GM23338 (cell line): ENCODE data around the gene GPR50. TPM values are rescaled to one million over a fixed set of nuclear protein-coding genes. Genes with fewer than 3 reads are reported as not detected.
A peak's percentile ranks its signal among the peaks of the same experiment; 100 is the strongest.

Experiments used
- ATAC-seq: fragments of 200-7000 bp; cut with Tn5 transposase; 3 replicates; pipeline ENCODE4 v1.9.1; 2020
- DNase-seq: peaks from one replicate; pipeline ENCODE4 v3.0.0-alpha.2; 2015; ENCODE audit warnings: low spot score
- H2AFZ ChIP-seq: fragments of 200-600 bp; sonication (generic); 2 replicates; pipeline ENCODE4 v1.8.0; 2016; ENCODE audit warnings: antibody characterized with exemption, mild to moderate bottlenecking, moderate library complexity
- H3F3A ChIP-seq: fragments of 200-600 bp; sonication (generic); replicated peaks from 2 replicates; pipeline ENCODE4 v1.8.0; 2017; ENCODE audit warnings: antibody characterized with exemption, mixed run types, low read depth
- H3K27ac ChIP-seq: fragments of 200-600 bp; sonication (generic); 2 replicates; pipeline ENCODE4 v1.6.1; 2016; ENCODE audit warnings: low read depth
- H3K27me3 ChIP-seq: fragments of 200-600 bp; sonication (generic); 2 replicates; pipeline ENCODE4 v1.8.0; 2016; ENCODE audit warnings: mild to moderate bottlenecking, mixed run types, moderate library complexity; ENCODE audit not compliant: insufficient read depth
- H3K36me3 ChIP-seq: fragments of 200-600 bp; sonication (generic); 2 replicates; pipeline ENCODE4 v1.8.0; 2016; ENCODE audit warnings: mild to moderate bottlenecking; ENCODE audit not compliant: insufficient read depth
- H3K4me1 ChIP-seq: fragments of 200-600 bp; sonication (generic); 2 replicates; pipeline ENCODE4 v1.8.0; 2016; ENCODE audit warnings: mild to moderate bottlenecking, moderate library complexity; ENCODE audit not compliant: insufficient read depth
- H3K4me2 ChIP-seq: fragments of 200-600 bp; sonication (generic); 2 replicates; pipeline ENCODE4 v1.7.1; 2017; ENCODE audit warnings: mixed run types
- H3K4me3 ChIP-seq: fragments of 200-600 bp; sonication (generic); 2 replicates; pipeline ENCODE4 v1.6.1; 2016; ENCODE audit warnings: mixed run types
- H3K79me2 ChIP-seq: fragments of 200-600 bp; sonication (generic); replicated peaks from 2 replicates; pipeline ENCODE4 v1.8.0; 2017; ENCODE audit warnings: mild to moderate bottlenecking; ENCODE audit not compliant: insufficient read depth
- H3K9me2 ChIP-seq: fragments of 200-600 bp; sonication (generic); 2 replicates; pipeline ENCODE4 v1.8.0; 2017; ENCODE audit not compliant: insufficient read depth
- H4K20me1 ChIP-seq: fragments of 200-600 bp; sonication (generic); replicated peaks from 2 replicates; pipeline ENCODE4 v1.8.0; 2017; ENCODE audit warnings: mild to moderate bottlenecking; ENCODE audit not compliant: insufficient read depth
- H3K27ac Mint-ChIP-seq: 2 replicates; pipeline ENCODE4 v1.8.0; 2020; ENCODE audit warnings: inconsistent platforms, mild to moderate bottlenecking, moderate library complexity, mixed read lengths
- H3K27me3 Mint-ChIP-seq: 3 replicates; pipeline ENCODE4 v1.8.0; 2022; ENCODE audit warnings: low read depth, mild to moderate bottlenecking, moderate library complexity, mixed read lengths, inconsistent platforms; ENCODE audit not compliant: insufficient read depth, poor library complexity
- H3K36me3 Mint-ChIP-seq: 3 replicates; pipeline ENCODE4 v1.8.0; 2021; ENCODE audit warnings: low read depth, mild to moderate bottlenecking, inconsistent platforms, moderate library complexity, mixed read lengths
- H3K4me1 Mint-ChIP-seq: 3 replicates; pipeline ENCODE4 v1.8.0; 2020; ENCODE audit warnings: mild to moderate bottlenecking, inconsistent platforms, mixed read lengths
- H3K4me3 Mint-ChIP-seq: 3 replicates; pipeline ENCODE4 v1.8.0; 2021; ENCODE audit warnings: moderate library complexity, mild to moderate bottlenecking, inconsistent platforms, mixed read lengths
- H3K9me3 Mint-ChIP-seq: 3 replicates; pipeline ENCODE4 v1.8.0; 2020; ENCODE audit warnings: moderate library complexity, mild to moderate bottlenecking, inconsistent platforms, mixed read lengths
- CREB1 ChIP-seq: fragments of 250-450 bp; sonication (Bioruptor Pico); IDR thresholded peaks from 2 replicates; pipeline ENCODE4 v1.5.0; 2020; ENCODE audit warnings: low read depth, mild to moderate bottlenecking, moderate library complexity
- ETS1 ChIP-seq: IDR thresholded peaks from 2 replicates; pipeline ENCODE4 v1.6.1; 2016; ENCODE audit warnings: antibody characterized with exemption
- EZH2 ChIP-seq: fragments of 200-600 bp; sonication (generic); IDR thresholded peaks from one replicate; pipeline ENCODE4 v1.8.0; 2017; ENCODE audit warnings: antibody characterized with exemption, mild to moderate bottlenecking, low read depth; ENCODE audit not compliant: unreplicated experiment
- EZH2phosphoT487 ChIP-seq: fragments of 200-600 bp; sonication (generic); IDR thresholded peaks from one replicate; pipeline ENCODE4 v1.8.1; 2018; ENCODE audit warnings: antibody characterized with exemption; ENCODE audit not compliant: unreplicated experiment
- JUNB ChIP-seq: IDR thresholded peaks from one replicate; pipeline ENCODE4 v1.6.1; 2016; ENCODE audit warnings: antibody characterized with exemption; ENCODE audit not compliant: unreplicated experiment
- NANOG ChIP-seq: IDR thresholded peaks from 2 replicates; pipeline ENCODE4 v1.6.1; 2016; ENCODE audit warnings: antibody characterized with exemption, borderline replicate concordance
- POLR2AphosphoS5 ChIP-seq: IDR thresholded peaks from 2 replicates; pipeline ENCODE4 v1.6.1; 2016; ENCODE audit warnings: antibody characterized with exemption, low read depth
- STAT1 ChIP-seq: IDR thresholded peaks from one replicate; pipeline ENCODE4 v1.6.1; 2016; ENCODE audit warnings: antibody characterized with exemption; ENCODE audit not compliant: unreplicated experiment
- ZNF114 ChIP-seq: fragments of 250-450 bp; sonication (Bioruptor Pico); IDR thresholded peaks from 2 replicates; pipeline ENCODE4 v1.5.0; 2020; ENCODE audit warnings: mild to moderate bottlenecking, moderate library complexity
- ZNF331 ChIP-seq: fragments of 250-450 bp; sonication (Bioruptor Pico); IDR thresholded peaks from 2 replicates; pipeline ENCODE4 v1.5.0; 2020; ENCODE audit warnings: low read depth, mild to moderate bottlenecking, moderate library complexity
- polyA plus RNA-seq: library from polyadenylated mRNA; unstranded; fragments of >200 nt; fragmentation: Nextera tagmentation; extraction: Ambion mirVana; gene quantifications from 2 replicates; pipeline ENCODE4 v1.2.1, GENCODE V29; 2016
- total RNA-seq: library from RNA; depleted of rRNA; stranded (reverse); fragments of >200 nt; shearing (Covaris generic); gene quantifications from 2 replicates; pipeline ENCODE4 v1.2.3, GENCODE V29; 2014
- TF ChIP-seq, protein P1 (sequence below): IDR thresholded peaks from one replicate; pipeline ENCODE4 v1.6.1; 2018; ENCODE audit warnings: antibody characterized with exemption; ENCODE audit not compliant: unreplicated experiment
- TF ChIP-seq, protein P2 (sequence below), 2 experiments: fragments of 200-600 bp in 1 of 2; sonication (generic) in 1 of 2; conservative IDR thresholded peaks; 2 replicates each; pipeline versions ENCODE4 v1.5.1 to v1.6.1; 2016 to 2017; ENCODE audit warnings: antibody characterized with exemption in 2 of 2, low read depth in 2 of 2, mild to moderate bottlenecking in 2 of 2, moderate library complexity in 1 of 2
- TF ChIP-seq, protein P3 (sequence below): fragments of 250-450 bp; sonication (Bioruptor Pico); IDR thresholded peaks from 2 replicates; pipeline ENCODE4 v1.5.0; 2020; ENCODE audit warnings: mild to moderate bottlenecking, moderate library complexity

GPR50 gene
- total and polyA plus RNA-seq, 2 experiments from 2014 or later = 0.59 to 1.5 TPM

GRCh38 chrX:151153667-151154066, 22.7 kb upstream of the GPR50 start:
- peak overlapping the region; percentile 27; the same call in 2 of the 3 replicates for H3K4me3 Mint-ChIP-seq
- no peaks in the 10 kb centered on the region; the same call in 1 of the 2 replicates for H3K4me1 ChIP-seq
- no peak for TF ChIP-seq STAT1
- no peak for TF ChIP-seq CREB1 (CRISPR knock-in tag)
- no peak for TF ChIP-seq EZH2
- TF ChIP-seq ZNF331 (CRISPR knock-in tag) = no peak
- TF ChIP-seq EZH2phosphoT487 = no peak
- TF ChIP-seq ZNF114 (CRISPR knock-in tag) = no peak
- no peak for TF ChIP-seq ETS1
- TF ChIP-seq JUNB = no peak
- TF ChIP-seq, protein P1, sequence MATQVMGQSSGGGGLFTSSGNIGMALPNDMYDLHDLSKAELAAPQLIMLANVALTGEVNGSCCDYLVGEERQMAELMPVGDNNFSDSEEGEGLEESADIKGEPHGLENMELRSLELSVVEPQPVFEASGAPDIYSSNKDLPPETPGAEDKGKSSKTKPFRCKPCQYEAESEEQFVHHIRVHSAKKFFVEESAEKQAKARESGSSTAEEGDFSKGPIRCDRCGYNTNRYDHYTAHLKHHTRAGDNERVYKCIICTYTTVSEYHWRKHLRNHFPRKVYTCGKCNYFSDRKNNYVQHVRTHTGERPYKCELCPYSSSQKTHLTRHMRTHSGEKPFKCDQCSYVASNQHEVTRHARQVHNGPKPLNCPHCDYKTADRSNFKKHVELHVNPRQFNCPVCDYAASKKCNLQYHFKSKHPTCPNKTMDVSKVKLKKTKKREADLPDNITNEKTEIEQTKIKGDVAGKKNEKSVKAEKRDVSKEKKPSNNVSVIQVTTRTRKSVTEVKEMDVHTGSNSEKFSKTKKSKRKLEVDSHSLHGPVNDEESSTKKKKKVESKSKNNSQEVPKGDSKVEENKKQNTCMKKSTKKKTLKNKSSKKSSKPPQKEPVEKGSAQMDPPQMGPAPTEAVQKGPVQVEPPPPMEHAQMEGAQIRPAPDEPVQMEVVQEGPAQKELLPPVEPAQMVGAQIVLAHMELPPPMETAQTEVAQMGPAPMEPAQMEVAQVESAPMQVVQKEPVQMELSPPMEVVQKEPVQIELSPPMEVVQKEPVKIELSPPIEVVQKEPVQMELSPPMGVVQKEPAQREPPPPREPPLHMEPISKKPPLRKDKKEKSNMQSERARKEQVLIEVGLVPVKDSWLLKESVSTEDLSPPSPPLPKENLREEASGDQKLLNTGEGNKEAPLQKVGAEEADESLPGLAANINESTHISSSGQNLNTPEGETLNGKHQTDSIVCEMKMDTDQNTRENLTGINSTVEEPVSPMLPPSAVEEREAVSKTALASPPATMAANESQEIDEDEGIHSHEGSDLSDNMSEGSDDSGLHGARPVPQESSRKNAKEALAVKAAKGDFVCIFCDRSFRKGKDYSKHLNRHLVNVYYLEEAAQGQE = no peak
- TF ChIP-seq NANOG = no peak
- no peak for TF ChIP-seq POLR2AphosphoS5
- TF ChIP-seq, protein P2, sequence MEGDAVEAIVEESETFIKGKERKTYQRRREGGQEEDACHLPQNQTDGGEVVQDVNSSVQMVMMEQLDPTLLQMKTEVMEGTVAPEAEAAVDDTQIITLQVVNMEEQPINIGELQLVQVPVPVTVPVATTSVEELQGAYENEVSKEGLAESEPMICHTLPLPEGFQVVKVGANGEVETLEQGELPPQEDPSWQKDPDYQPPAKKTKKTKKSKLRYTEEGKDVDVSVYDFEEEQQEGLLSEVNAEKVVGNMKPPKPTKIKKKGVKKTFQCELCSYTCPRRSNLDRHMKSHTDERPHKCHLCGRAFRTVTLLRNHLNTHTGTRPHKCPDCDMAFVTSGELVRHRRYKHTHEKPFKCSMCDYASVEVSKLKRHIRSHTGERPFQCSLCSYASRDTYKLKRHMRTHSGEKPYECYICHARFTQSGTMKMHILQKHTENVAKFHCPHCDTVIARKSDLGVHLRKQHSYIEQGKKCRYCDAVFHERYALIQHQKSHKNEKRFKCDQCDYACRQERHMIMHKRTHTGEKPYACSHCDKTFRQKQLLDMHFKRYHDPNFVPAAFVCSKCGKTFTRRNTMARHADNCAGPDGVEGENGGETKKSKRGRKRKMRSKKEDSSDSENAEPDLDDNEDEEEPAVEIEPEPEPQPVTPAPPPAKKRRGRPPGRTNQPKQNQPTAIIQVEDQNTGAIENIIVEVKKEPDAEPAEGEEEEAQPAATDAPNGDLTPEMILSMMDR (conservative IDR thresholded peaks at IDR 0.05; ENCODE audit: low read depth in 2 of 2) = no peak
- TF ChIP-seq, protein P3, sequence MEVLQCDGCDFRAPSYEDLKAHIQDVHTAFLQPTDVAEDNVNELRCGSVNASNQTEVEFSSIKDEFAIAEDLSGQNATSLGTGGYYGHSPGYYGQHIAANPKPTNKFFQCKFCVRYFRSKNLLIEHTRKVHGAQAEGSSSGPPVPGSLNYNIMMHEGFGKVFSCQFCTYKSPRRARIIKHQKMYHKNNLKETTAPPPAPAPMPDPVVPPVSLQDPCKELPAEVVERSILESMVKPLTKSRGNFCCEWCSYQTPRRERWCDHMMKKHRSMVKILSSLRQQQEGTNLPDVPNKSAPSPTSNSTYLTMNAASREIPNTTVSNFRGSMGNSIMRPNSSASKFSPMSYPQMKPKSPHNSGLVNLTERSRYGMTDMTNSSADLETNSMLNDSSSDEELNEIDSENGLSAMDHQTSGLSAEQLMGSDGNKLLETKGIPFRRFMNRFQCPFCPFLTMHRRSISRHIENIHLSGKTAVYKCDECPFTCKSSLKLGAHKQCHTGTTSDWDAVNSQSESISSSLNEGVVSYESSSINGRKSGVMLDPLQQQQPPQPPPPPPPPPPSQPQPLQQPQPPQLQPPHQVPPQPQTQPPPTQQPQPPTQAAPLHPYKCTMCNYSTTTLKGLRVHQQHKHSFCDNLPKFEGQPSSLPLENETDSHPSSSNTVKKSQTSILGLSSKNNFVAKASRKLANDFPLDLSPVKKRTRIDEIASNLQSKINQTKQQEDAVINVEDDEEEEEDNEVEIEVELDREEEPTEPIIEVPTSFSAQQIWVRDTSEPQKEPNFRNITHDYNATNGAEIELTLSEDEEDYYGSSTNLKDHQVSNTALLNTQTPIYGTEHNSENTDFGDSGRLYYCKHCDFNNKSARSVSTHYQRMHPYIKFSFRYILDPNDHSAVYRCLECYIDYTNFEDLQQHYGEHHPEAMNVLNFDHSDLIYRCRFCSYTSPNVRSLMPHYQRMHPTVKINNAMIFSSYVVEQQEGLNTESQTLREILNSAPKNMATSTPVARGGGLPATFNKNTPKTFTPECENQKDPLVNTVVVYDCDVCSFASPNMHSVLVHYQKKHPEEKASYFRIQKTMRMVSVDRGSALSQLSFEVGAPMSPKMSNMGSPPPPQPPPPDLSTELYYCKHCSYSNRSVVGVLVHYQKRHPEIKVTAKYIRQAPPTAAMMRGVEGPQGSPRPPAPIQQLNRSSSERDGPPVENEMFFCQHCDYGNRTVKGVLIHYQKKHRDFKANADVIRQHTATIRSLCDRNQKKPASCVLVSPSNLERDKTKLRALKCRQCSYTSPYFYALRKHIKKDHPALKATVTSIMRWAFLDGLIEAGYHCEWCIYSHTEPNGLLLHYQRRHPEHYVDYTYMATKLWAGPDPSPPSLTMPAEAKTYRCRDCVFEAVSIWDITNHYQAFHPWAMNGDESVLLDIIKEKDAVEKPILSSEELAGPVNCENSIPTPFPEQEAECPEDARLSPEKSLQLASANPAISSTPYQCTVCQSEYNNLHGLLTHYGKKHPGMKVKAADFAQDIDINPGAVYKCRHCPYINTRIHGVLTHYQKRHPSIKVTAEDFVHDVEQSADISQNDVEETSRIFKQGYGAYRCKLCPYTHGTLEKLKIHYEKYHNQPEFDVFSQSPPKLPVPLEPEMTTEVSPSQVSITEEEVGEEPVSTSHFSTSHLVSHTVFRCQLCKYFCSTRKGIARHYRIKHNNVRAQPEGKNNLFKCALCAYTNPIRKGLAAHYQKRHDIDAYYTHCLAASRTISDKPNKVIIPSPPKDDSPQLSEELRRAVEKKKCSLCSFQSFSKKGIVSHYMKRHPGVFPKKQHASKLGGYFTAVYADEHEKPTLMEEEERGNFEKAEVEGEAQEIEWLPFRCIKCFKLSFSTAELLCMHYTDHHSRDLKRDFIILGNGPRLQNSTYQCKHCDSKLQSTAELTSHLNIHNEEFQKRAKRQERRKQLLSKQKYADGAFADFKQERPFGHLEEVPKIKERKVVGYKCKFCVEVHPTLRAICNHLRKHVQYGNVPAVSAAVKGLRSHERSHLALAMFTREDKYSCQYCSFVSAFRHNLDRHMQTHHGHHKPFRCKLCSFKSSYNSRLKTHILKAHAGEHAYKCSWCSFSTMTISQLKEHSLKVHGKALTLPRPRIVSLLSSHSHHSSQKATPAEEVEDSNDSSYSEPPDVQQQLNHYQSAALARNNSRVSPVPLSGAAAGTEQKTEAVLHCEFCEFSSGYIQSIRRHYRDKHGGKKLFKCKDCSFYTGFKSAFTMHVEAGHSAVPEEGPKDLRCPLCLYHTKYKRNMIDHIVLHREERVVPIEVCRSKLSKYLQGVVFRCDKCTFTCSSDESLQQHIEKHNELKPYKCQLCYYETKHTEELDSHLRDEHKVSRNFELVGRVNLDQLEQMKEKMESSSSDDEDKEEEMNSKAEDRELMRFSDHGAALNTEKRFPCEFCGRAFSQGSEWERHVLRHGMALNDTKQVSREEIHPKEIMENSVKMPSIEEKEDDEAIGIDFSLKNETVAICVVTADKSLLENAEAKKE = no peak
- H3K27me3 Mint-ChIP-seq = peaks cover 4% of the 10 kb centered on the region
- H2AFZ ChIP-seq = no peak overlapping the region
- no peaks in the 10 kb centered on the region for H3K9me2 ChIP-seq
- H3K4me1 Mint-ChIP-seq = peaks cover 20% of the 10 kb centered on the region; the same call in 2 of the 3 replicates
- no peak overlapping the region for H3K27ac ChIP-seq
- no peaks in the 10 kb centered on the region for H3K36me3 ChIP-seq
- H3K9me3 Mint-ChIP-seq = no peaks in the 10 kb centered on the region; the same call in 2 of the 3 replicates
- H4K20me1 ChIP-seq = no peaks in the 10 kb centered on the region
- no peaks in the 10 kb centered on the region for H3F3A ChIP-seq
- peak overlapping the region; percentile 53; the same call in 1 of the 2 replicates for H3K4me2 ChIP-seq
- H3K27ac Mint-ChIP-seq = no peak overlapping the region
- no peaks in the 10 kb centered on the region for H3K79me2 ChIP-seq
- DNase-seq (no peak), ATAC-seq (no peak)
- peaks cover 30% of the 10 kb centered on the region for H3K27me3 ChIP-seq
- no peaks in the 10 kb centered on the region for H3K36me3 Mint-ChIP-seq
- H3K4me3 ChIP-seq = peak overlapping the region; percentile 41; the same call in 1 of the 2 replicates
